SIG-M5 treated with dmso at 0.1 percent for 504 hours (cell line): ENCODE results near the gene GATB.
"Not testable (repeated sequence)": the region's sequence is repeated elsewhere in the genome, so short reads cannot be mapped to it uniquely, and the experiment has no call there.

ENCODE experiments used
- DNase-seq: peaks from one replicate; lab custom pipeline; 2025; ENCODE audit not compliant: unreplicated experiment; lab: John Stamatoyannopoulos, UW

GATB gene

DNA sequence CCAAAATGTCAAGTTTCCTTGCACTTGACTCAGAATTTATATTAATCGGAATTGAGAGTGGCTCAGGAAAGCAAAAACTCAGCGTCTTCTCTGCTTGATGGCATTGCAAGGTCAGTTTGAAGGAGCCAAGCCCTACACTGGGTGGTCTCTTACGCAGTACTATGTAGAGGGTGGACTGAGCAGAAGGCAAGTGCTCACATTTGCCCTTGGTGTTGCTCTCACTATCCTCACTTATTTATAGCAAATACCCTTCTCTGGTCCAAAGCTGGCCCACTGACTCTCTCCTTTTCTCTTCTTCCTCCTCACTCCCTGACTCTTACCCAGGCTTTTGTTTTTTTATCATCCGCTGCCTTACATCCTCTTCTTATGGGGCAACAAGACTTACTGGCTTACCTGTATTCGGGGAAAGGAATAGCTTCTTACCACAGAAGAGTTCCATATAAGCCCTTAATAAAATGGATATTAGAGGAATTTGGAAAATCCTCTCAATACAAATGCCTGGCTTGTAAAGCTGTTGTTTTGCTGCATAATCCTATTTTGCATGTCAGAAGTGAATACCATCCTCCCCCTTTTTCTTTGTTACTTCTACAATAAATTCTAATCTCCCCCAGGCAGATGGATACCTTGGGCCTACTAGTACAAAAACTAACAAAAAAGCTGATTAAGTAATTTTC lies 24.8 kb upstream of the GATB start:
- DNase-seq: no peak

DNA sequence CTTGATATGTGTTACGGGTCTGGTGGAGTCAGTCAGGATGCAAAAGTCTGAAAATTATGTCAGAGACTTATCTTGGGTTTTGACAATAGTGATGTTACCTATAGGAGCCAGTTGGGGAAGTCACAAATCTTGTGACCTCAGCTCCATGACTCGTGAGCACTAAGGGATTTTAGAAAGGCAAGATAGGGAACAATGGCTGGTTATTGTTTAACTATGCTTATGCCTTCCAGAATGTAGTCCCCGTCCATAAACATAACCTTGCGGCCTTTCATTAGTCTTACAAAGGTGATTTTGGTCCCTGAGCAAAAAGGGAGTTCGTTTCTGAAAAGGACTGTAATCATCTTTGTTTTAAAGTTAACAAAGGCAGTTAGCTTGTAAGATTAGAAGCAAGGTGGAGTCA lies 23.9 kb upstream of the GATB start:
- DNase-seq: no peak

DNA sequence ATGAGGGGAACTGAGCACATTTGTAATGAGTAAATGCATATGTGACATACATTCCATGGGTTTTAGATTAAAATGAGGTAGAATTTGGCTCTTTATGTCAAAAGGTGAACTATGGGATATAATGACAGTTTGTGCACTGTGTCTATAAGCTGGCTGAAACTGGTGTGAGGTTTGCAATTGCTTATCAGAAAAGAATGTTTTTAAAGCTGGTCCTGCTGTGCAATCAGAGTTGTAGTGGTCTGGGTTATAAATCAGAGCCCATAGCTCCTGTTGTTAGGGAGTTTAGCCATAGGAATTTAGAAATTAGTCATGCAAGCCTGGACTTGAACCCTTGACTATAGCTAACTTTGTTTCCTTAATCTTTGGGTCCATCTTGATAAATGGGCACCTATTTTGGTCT lies 23.1 kb upstream of the GATB start:
- no peak for DNase-seq

DNA sequence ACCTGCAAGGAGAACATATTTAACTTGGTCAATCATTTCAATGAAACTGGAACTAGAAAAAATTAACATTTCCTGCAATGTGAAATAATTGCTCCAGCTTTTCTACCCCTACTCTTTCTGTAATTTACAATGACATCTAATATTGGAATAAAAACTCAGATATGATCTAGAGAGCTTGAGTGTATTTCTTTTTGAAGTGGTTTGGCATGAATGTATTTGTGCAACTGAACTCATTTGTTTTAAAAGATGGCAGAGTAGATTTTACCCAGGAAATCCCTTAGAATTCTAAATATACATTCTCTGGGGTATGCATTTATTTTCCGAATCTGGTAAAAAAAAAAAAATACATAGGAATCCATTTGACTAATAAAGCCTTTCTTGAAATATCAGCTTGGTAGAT lies 21.5 kb upstream of the GATB start:
- DNase-seq: no peak

DNA sequence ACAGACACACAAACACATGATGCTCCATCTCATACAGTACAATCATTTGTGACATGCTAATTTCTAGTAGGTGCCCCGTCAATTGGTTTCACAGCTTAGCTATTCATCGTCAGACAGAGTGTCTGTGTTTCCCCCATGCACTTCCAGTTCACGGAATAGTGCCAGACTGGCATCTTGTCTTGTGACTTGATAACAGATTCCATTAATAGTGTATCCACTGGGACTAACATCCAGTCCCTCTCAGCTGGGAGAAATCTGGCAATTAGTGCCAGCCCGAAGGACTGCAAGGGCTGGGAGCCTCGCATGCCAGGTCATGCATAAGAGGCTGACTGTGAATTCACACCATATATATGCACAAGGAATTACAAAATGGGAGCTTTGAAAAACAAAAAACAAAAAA lies 20.2 kb upstream of the GATB start:
- no peak for DNase-seq

DNA sequence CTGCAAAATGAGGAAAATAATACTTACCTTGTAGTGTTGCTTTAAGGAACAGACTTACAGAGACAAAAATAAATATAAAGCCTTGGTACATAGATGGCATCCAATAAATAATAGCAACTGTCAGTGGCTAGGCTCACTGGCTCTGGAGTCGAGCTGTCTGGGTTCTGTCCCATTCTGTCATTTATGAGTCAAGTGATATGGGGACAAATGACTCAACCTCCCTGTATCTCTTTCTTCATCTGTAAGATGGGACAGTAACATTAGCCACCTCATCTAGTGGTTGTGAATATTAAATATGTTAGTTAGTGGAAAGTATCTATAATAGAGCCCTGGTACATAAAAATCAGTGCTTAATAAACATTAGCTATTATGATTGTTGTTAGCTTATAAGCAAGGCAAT lies 16.7 kb upstream of the GATB start:
- DNase-seq: no peak

DNA sequence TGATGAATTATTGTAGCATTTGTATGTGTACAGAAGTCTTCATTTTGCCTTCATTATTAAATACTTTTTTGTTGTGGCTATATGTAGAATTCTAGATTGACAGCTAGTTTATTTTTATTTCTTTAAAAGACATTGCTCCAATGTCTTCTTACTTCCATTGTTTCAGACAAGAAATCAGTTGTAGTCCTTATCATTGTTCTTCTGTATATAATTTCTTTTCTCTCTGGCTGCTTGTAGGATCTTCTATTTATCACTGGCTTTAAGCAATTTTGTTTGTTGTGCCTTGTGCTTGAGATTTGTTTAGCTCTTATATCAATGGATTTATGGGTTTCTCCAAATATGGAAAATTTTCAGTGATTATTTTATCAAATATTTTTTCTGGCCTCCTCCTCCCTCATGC lies 13.5 kb upstream of the GATB start:
- DNase-seq: no peak

DNA sequence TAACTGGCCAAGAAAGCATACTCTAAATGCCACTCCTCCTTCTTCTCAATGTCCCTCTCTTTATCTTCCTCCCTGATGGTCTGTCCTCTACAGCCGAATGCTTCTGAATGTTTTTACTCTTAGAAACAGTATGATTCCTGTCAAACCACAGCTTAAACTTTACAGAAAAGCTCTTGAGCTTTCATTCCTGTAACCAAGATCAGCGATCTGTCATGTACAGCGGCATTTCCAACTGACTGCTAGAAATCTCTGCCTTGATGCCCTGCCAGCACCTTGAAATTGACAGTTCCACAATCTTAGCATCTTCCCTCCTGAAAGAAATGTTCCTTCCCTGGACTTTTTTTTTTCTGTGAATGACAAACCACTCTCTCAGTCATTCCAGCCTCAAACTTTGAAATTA lies 11.5 kb upstream of the GATB start:
- DNase-seq: no peak

DNA sequence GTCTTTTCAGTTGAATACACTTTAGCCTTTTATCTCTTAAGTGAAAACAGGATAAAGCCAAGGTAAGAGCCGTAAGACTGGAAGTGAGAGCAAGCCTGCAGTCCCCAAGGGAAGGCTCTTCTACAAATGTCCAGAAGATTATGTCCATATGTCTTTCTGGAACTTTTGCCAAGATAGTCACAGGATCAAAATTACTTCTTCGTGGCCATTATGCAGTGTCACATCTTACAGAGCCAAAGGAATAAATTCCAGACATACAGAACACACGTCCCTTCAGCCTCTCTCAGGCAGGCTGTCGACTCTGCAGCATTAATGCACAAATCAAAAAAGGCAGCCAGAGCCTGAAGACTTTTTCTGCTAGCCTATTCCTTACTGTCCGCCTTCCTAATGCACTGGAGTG lies 10.9 kb upstream of the GATB start:
- no peak for DNase-seq

DNA sequence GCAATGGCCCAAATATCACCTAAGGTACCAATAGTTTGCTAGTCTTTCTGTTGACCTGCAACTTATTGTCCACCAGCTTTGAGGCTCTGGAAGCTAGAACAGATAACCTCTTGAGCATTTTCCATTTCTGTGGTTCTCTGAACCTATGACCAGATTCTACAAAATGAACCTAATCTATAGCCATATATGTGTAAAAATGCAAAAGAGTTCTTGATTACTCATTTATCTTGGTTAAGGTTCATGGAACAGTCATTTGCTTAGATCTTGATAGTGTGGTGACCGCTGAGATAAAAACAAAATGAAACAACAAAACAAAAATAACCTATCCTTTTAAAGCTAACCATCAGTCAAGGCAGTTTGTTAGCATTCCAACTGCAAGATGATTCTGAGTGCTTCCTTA lies 9.3 kb upstream of the GATB start:
- no peak for DNase-seq

DNA sequence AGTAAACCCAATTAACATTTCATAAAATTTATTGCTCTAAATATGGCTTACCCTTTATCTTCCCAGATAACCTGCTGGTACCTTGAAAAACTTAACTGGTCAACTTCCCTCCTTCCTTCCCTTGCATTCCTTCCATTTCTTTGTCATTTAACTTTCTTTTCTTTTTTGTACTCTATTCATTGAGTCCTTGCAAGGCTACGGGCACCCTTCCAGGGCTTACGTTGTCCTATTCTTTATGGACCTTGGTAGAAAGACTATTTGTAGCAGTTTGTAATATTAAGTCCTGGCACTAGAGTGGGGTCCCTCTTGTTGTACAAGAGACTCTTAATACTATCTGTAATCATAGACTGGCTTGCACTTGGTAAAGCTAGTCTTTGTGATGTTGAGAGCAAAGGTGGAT lies 8.0 kb upstream of the GATB start:
- DNase-seq: no peak

DNA sequence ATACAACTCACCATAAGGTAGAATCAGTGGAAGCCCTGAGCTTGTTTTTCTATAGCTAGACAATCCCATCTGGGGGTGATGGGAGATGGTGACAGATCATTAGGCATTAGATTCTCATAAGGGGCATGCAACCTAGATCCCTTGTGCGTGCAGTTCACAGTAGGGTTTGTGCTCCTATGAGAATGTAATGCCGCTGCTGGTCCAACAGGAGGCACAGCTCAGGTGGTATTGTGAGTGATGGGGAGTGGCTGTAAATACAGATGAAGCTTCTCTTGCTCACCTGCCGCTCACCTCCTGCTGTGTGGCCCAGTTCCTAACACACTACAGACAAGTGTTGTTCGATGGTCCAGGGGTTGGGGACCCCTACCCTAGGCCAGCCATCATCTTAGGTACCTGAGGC lies 5.9 kb upstream of the GATB start:
- no peak for DNase-seq

DNA sequence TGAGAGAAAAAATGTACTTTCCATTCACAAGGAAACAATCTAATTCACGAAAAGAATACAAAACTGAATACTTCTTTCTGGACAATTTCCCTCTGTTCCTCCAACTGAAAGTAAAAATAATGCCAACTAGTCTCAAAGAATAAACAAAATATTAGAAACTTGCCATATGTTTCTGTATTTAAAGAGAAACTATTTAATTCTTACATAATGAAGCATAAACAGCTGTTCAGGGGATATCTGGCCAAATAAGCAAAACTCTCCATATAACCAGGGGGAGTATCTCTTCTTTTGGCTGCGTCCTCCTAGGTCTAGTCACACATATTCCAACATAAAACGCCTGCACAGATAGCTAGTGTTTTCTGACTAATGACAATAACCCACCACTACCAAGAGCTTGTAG lies 805 bp downstream of the GATB start:
- DNase-seq: no peak

DNA sequence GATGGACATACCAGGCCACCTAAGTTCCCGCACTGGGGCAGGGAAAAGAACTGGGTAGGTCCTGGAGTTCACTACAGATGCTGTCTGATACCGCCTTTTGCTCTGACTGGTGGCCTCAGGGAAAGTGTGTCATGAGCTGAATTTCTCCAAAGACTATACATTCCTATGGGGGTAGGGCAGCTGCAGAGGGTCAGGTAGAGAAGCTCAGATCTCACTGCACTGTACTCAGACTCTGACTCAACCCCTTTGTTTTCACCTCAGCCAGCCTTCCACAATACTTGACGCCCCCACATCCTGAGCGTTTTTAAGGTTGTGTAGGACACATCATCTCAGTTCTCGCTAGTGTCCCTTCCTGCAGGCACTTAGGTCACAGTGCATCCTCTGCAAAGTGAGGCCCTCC lies 7.8 kb downstream of the GATB start:
- DNase-seq: no peak

DNA sequence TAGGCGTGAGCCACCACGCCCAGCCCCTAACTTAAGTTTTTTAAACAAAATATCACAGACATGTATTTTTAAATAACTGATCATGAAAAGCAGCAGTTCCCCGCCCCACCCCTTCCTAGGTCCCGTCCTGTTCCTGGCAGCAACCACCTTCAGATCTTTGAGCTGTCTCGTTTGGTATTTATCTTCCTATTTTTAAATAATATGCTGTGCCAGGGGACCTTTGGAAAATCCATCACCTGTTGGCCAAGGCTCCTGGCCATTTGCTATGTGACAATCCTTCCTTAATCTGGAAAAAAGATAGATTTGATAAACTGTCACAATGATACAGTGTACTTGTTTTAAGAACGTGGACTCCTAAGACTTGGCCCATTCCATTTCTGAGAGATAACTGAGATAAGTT lies 10.7 kb downstream of the GATB start:
- DNase-seq: no peak

DNA sequence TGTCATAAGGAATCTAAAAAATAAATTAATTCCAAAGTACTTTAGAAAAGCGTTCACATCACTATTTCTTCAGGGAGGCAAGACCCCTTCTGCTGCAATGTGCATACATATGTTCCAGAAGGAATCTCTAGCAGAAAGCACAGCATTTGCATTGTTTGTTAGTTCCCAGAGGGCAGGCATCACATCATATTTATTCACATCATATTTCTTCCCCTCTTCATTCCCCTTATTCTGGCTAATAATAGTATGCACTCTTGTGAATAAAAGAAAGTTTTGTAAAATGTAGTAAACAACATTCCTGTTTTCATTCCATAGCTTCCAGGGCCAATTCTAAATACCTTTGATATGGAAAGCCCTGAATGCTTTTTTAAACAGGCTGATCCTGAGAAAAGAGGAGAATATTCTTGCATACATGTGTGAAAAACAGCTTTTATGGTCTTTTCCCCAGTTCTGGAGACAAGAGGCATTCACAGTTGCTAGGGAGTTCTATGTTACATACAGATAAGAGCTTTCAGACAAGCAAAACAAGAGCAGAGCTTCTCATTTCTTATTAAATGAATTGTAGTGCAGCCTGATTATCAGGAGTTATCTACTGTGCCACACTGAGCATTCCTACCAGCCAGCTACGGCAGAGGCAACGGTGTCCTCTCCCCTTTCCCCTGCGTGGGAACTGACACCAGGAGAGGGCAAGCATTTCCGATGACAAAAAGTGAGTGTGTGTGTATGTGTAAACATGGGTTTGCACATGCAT lies 15.2 kb downstream of the GATB start:
- no peak for DNase-seq

DNA sequence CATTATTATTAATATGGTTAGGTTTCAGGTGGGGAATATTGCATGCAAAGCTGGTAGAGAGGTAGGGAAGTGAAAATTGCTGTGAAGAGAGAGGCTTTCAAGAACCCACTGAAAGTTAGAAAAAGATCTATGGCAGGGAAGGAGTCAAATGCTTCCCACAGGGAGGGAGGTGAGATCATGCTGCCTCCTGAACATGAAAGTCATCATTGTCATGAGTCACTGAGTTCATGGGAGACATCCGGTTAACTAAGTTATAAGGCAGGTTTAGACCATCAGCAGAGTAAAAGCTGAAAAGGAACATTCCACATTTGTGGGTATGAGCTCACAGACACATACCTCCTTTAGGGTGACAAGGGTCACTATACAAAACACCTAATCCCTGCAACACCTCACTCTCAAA lies 16.2 kb downstream of the GATB start:
- no peak for DNase-seq

DNA sequence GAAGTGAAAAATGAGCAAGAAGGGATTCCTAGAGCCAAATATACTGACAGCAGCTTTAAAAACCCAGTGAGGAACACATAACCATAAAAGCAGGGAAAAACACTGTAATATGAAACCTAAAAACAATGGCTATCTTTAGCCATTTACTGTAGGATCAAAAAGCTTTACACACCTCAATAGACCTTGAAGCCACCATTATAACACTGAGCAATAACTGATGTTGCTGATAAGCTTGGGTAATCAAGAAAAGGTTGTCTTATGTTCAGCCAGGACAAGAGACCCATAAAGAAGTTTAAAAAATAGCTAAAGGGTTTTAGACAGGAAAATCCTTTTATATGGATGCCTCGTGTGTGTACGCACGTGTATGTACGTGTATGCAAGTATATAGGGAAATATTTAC lies 16.9 kb downstream of the GATB start:
- DNase-seq: no peak

DNA sequence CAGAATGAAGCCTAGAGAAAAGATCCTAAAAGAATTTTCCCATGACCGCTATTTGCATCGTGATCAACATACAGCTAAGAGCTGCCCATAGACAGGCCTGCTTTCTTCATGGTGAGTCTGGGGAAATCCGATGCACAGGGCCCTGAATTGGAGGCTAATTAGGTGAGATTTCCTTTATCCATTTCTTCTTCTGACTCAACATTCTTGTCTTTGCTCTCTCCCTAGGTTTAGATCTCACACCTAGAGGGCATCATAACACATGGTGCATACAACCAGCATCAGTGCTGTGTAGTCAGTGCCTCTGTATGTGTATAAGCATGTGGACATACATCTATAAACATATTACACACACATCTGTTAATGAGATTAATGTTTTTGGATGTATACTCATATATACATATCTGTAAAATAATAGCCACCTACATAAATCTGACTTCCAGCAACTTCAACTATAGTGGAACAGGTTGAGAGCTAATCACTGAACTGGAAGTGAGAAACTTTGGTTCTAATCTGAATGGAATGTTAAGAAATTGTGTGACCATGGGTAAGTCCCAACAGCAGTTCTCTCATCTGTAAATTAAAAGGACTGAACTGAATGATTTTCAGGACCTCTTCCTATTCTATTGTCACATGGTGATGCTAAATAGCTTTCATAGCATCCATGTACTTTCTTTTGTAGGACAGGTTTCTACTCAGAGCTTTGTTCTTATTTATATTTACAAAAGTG lies 17.5 kb downstream of the GATB start:
- no peak for DNase-seq

DNA sequence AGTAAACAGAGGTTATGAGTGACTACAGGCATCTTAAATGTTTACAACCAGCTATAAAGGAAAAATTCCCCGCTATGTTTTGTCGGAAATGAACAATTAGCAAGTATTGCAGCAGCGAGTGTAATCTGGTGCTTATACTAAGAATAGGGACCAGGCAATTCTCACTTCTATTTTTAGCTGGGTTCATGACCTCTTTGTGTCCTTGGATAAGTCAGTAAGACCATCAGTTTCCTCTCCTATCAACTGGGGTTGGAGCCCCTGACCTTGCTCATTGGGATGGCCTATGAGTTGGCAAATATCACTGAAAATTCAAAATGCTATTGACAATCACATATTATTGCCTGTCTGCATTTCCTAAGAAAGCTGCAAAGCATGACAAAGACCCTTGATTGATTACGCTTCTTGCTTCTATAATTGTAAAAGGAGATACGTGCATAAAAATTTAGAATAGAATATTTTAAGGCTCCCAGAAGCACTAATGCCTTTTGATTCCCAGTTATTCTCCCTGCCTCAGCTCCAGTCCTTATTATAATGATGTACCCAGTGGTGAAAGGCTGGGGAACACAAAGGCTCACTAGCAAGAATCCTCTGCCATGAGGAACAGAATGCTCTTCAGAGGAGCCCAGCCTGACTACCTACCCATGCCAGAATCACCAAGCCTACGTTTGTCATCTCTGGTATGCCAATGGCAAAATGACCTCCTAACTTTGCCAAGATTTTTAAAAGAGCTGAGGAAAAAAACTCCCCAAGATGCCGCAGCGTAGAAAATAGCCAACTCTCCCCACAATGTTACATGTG lies 21.9 kb downstream of the GATB start:
- DNase-seq: no peak

DNA sequence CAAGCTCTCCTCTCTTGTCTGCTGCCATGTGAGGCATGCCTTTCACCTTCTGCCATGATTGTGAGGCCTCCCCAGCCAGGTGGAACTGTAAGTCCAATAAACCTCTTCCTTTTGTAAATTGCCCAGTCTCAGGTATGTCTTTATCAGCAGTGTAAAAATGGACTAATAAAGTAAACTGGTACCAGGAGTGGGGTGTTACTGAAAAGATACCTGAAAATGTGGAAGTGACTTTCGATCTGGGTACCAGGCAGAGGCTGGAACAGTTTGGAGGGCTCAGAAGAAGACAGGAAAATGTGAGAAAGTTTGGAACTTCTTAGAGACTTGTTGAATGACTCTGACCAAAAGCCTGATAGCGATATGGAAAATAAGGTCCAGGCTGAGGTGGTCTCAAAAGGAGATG lies 24.0 kb downstream of the GATB start:
- DNase-seq: not testable (repeated sequence)

DNA sequence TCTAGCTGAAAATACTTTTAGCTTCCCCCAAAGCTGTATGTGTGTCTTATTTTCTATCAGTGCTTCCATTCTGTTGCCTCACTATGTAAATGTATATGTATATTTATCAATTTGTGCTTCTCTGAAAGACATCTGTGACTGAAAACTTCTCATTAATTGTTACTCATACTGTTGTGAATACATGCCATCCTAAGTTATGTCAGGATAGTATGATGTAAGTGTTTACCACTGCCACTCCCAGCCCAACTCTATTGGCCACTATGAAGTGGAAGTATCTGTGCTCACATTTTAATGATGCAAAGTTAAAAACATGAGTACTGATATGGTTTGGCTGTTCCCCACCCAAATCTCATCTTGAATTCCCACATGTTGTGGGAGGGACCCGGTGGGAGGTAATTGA lies 24.4 kb downstream of the GATB start:
- no peak for DNase-seq
